LHCN-M2 (cell line): ENCODE measurements around the gene ANK2. TPM values are rescaled to one million over a fixed set of nuclear protein-coding genes. Genes with fewer than 3 reads are reported as not detected.
"Not testable (repeated sequence)": the region's sequence is repeated elsewhere in the genome, so short reads cannot be mapped to it uniquely, and the experiment has no call there.

ENCODE experiments used
- DNase-seq: peaks from one replicate; pipeline ENCODE4 v3.0.0-alpha.2; 2012; ENCODE audit warnings: low read depth
- total RNA-seq: library from RNA; depleted of rRNA; stranded (reverse); fragments of >200 nt; gene quantifications from 2 replicates; pipeline ENCODE4 v1.2.3, GENCODE V29; 2014

The ANK2 gene
- total RNA-seq, 1 experiment from 2014 or later = 19.5 TPM

- no peak for DNase-seq
Measured at GRCh38 chr4:113147498-113148111, 98.2 kb downstream of the ANK2 start.

- DNase-seq = no peak
Measured at GRCh38 chr4:113148925-113149324, 99.5 kb downstream of the ANK2 start.

GRCh38 chr4:113153529-113154101 lies 104.2 kb downstream of the ANK2 start:
- DNase-seq = peak; percentile 51

GRCh38 chr4:113154281-113154680 lies 104.8 kb downstream of the ANK2 start:
- no peak for DNase-seq

- DNase-seq = peak; percentile 54
Measured at GRCh38 chr4:113157086-113157857, 107.8 kb downstream of the ANK2 start.

- no peak for DNase-seq
Measured at GRCh38 chr4:113159942-113160545, 110.6 kb downstream of the ANK2 start.

GRCh38 chr4:113160548-113160947 lies 111.1 kb downstream of the ANK2 start:
- DNase-seq = no peak

GRCh38 chr4:113162089-113162488 lies 112.6 kb downstream of the ANK2 start:
- DNase-seq = peak; percentile 65

- no peak for DNase-seq
Measured at GRCh38 chr4:113169368-113169767, 119.9 kb downstream of the ANK2 start.

- DNase-seq = no peak
Measured at GRCh38 chr4:113170115-113170804, 120.8 kb downstream of the ANK2 start.

GRCh38 chr4:113170805-113171468 lies 121.5 kb downstream of the ANK2 start:
- DNase-seq = no peak

- no peak for DNase-seq
Measured at GRCh38 chr4:113173126-113173792, 123.8 kb downstream of the ANK2 start.

GRCh38 chr4:113173793-113174264 lies 124.4 kb downstream of the ANK2 start:
- DNase-seq = no peak

- DNase-seq = peak; percentile 34
Measured at GRCh38 chr4:113179091-113179490, 129.6 kb downstream of the ANK2 start.

- peak; percentile 68 for DNase-seq
Measured at GRCh38 chr4:113179996-113180395, 130.5 kb downstream of the ANK2 start.

GRCh38 chr4:113181289-113182007 lies 132.0 kb downstream of the ANK2 start:
- DNase-seq = no peak

GRCh38 chr4:113183032-113183605 lies 133.7 kb downstream of the ANK2 start:
- DNase-seq = no peak

GRCh38 chr4:113186220-113186619 lies 136.8 kb downstream of the ANK2 start:
- DNase-seq = not testable (repeated sequence)

GRCh38 chr4:113186913-113187312 lies 137.5 kb downstream of the ANK2 start:
- no peak for DNase-seq
